OCI-LY7 (cell line): ENCODE data around the gene C1QL2.

Source experiments
- EZH2phosphoT487 ChIP-seq: fragments of 200-600 bp; sonication (generic); IDR thresholded peaks from 2 replicates; pipeline ENCODE4 v1.6.1; 2018; ENCODE audit warnings: low read depth, borderline replicate concordance, mild to moderate bottlenecking, mixed run types, antibody characterized with exemption, low read length, moderate library complexity, mixed read lengths
- TF ChIP-seq, protein P1 (sequence below): fragments of 200-600 bp; sonication (generic); conservative IDR thresholded peaks from 2 replicates; pipeline ENCODE4 v1.5.1; 2014; ENCODE audit warnings: mild to moderate bottlenecking, antibody characterized with exemption, low read length, moderate library complexity, mixed read lengths

DNA sequence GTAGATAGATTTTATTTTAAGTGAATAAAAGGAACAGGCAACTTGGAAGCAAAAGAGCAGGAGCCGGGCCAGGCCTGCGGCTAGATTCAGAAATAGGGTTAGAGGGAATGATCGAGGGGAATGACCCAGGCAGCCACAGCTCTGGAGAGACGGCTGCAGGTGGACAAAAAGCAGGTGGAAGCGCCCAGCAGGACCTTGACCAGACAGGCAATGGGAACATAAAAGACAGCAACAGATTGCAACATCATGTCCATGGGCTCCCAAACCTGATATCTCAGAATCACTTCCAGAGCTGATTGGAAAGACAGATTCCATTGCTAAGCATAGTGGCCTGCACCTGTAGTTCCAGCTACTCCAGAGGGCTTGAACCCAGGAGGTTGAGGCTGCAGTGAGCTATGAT is 36.5 kb upstream of the C1QL2 start:
- TF ChIP-seq, protein P1, sequence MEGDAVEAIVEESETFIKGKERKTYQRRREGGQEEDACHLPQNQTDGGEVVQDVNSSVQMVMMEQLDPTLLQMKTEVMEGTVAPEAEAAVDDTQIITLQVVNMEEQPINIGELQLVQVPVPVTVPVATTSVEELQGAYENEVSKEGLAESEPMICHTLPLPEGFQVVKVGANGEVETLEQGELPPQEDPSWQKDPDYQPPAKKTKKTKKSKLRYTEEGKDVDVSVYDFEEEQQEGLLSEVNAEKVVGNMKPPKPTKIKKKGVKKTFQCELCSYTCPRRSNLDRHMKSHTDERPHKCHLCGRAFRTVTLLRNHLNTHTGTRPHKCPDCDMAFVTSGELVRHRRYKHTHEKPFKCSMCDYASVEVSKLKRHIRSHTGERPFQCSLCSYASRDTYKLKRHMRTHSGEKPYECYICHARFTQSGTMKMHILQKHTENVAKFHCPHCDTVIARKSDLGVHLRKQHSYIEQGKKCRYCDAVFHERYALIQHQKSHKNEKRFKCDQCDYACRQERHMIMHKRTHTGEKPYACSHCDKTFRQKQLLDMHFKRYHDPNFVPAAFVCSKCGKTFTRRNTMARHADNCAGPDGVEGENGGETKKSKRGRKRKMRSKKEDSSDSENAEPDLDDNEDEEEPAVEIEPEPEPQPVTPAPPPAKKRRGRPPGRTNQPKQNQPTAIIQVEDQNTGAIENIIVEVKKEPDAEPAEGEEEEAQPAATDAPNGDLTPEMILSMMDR = no peak
- TF ChIP-seq EZH2phosphoT487 = no peak
